ENCODE results near the gene SLC66A3.

Gene SLC66A3

GRCh38 chr2:11140492-11140891 is 14.8 kb upstream of the SLC66A3 start:
- no peak for DNase-seq

- no peak for DNase-seq
These were observed 13.9 kb upstream of the SLC66A3 start for GRCh38 chr2:11141319-11141718.

- no peak for DNase-seq
These were observed 12.9 kb upstream of the SLC66A3 start for GRCh38 chr2:11142330-11142729.

- no peak for DNase-seq
These were observed 12.3 kb upstream of the SLC66A3 start for GRCh38 chr2:11142987-11143386.

GRCh38 chr2:11144077-11144737 is 11.1 kb upstream of the SLC66A3 start:
- DNase-seq = no peak

- no peak for DNase-seq
These were observed 10.6 kb upstream of the SLC66A3 start for GRCh38 chr2:11144738-11145079.

- no peak for DNase-seq
These were observed 9.9 kb upstream of the SLC66A3 start for GRCh38 chr2:11145350-11145749.

GRCh38 chr2:11146076-11146475 is 9.2 kb upstream of the SLC66A3 start:
- no peak for DNase-seq

GRCh38 chr2:11147263-11147662 is 8.0 kb upstream of the SLC66A3 start:
- DNase-seq = no peak

GRCh38 chr2:11152591-11152990 is 2.7 kb upstream of the SLC66A3 start:
- no peak for DNase-seq

- no peak for DNase-seq
These were observed 998 bp upstream of the SLC66A3 start for GRCh38 chr2:11154016-11154922.

- peak; percentile 98 for DNase-seq
These were observed 315 bp upstream of the SLC66A3 start for GRCh38 chr2:11154923-11155380.

GRCh38 chr2:11156396-11157075 is 1.3 kb downstream of the SLC66A3 start:
- no peak for DNase-seq

- DNase-seq = no peak
These were observed 2.0 kb downstream of the SLC66A3 start for GRCh38 chr2:11157296-11157695.

GRCh38 chr2:11157731-11158130 is 2.5 kb downstream of the SLC66A3 start:
- no peak for DNase-seq

GRCh38 chr2:11158916-11159573 is 3.8 kb downstream of the SLC66A3 start:
- DNase-seq = no peak

GRCh38 chr2:11159574-11160170 is 4.4 kb downstream of the SLC66A3 start:
- DNase-seq = no peak

- DNase-seq = no peak
These were observed 5.0 kb downstream of the SLC66A3 start for GRCh38 chr2:11160256-11160655.

GRCh38 chr2:11160731-11161455 is 5.6 kb downstream of the SLC66A3 start:
- DNase-seq = no peak

GRCh38 chr2:11161747-11162146 is 6.5 kb downstream of the SLC66A3 start:
- DNase-seq = no peak

GRCh38 chr2:11163439-11164317 is 8.4 kb downstream of the SLC66A3 start:
- DNase-seq = no peak

All from effector CD4-positive, alpha-beta T cell (primary cell).